HG02938 (cell line): ENCODE data around the gene FAM43A.
A peak's percentile ranks its signal among the peaks of the same experiment; 100 is the strongest.

Experiments used
- ATAC-seq: cut with Tn5 transposase; IDR thresholded peaks from one replicate; pipeline ENCODE4 v1.9.1; 2021; ENCODE audit warnings: mild to moderate bottlenecking, moderate library complexity; ENCODE audit not compliant: unreplicated experiment

Gene FAM43A

DNA sequence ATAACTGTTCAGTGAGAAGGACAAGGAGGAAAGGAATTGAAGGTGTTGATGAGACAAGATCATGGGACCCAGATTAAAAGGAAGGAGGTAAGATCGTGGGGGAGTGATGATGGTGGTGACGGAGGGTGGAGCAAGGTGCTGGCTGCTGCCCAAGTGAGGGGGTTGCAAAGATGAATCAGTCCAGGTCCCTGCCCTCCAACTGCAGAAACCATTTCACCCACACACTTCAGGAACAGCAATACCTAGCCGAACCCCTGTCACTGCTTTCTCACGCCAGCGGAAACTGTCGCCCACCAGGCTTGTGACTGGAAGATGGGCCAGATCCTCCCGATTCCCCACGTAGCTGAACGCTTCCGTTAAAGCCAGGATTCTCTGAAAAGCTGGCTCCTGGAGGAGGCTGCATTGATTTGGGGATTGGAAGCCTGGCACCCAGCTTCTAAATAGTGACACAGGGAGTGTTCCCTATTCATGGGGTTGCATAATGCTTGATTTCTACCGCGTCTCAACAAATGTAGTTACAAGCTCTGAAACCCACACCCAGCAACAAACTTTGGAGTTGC, 10.5 kb upstream of the FAM43A start:
- ATAC-seq, result no peak

GRCh38 chr3:194675680-194676079, 10.0 kb upstream of the FAM43A start:
- no peak for ATAC-seq

DNA sequence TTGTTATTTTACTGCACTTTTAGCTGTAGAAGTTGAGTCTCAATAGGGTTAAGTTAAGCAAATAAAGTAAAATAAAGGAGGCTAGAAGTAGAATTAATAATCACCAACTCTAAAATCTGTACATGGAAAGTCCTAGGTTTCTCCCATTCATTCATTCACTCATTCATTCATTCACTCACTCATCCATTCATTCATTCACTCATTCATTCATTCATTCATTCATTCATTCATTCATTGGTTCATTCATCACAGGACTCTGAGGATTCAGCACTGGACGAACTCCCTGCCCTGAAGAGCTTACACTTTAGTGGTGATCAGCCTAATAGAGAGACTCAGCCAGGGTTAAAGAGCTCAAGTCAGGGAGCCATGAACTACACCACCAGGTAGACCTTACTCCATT, 9.2 kb upstream of the FAM43A start:
- ATAC-seq, result no peak

- no peak for ATAC-seq
Measured at GRCh38 chr3:194680888-194681615, 4.6 kb upstream of the FAM43A start.

- no peak for ATAC-seq
Measured at GRCh38 chr3:194682189-194682693, 3.4 kb upstream of the FAM43A start.

GRCh38 chr3:194682694-194683310, 2.9 kb upstream of the FAM43A start:
- peak; percentile 55 for ATAC-seq

GRCh38 chr3:194683380-194683779, 2.3 kb upstream of the FAM43A start:
- ATAC-seq, result no peak

DNA sequence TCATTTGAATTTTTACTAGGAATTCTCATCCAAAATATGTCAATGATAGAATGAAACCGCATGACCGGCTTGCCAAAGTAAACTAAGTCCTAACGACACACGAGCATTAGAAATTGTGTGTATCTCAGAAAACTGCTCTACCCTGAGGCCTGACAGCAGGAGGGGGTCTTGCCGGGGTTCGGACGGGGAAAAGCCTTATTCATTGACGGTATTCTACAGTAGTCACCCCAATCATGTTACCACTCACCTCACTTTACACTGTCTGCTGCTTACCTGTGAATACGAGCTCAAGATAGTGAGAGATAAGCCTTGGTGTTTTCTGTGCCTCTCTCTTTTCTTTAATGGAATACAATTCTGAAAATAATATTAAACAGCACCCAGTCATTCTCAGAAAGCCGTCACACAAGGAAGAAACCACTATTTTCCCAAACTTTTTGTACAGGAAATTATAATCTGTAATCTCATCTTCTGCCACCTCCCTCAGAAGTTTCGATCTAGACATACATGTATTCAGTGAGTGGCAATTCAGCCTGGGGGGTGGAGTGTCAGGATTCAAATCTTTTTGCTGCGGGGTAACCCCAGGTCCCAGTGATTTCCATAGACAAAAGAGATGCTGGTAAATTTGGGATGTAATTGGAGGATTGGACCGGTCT, 492 bp upstream of the FAM43A start:
- ATAC-seq, result no peak

GRCh38 chr3:194686414-194686815, 732 bp downstream of the FAM43A start:
- ATAC-seq, result no peak

- no peak for ATAC-seq
Measured at GRCh38 chr3:194686816-194687637, 1.3 kb downstream of the FAM43A start.

GRCh38 chr3:194687638-194688199, 2.0 kb downstream of the FAM43A start:
- no peak for ATAC-seq

DNA sequence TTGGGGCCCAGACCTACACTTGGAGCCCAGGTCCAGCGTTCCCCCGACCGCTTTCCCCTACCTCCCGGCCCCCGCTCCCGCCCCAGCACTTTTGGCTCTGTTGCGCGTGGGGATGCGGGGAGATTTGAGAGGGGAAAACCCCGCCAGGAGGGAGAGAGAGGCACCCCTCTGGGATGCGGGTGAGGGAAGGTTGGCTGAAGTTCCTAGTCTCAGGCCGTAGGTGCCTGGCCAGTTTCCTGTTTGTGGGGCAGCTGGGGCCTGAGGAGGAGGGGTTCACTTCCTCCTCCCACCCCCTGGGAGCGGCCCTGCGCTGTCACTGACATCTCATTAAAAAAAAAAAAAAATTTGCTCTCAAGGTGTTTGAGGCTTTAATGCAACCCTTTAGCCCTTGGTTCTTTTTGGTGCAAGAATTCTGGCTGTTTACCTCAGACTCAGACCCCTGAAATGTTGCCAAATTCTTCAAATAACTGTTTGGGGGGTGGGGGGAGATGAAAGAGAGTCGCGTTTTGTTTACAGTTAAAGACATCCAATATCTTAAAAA, 2.6 kb downstream of the FAM43A start:
- ATAC-seq, result no peak

DNA sequence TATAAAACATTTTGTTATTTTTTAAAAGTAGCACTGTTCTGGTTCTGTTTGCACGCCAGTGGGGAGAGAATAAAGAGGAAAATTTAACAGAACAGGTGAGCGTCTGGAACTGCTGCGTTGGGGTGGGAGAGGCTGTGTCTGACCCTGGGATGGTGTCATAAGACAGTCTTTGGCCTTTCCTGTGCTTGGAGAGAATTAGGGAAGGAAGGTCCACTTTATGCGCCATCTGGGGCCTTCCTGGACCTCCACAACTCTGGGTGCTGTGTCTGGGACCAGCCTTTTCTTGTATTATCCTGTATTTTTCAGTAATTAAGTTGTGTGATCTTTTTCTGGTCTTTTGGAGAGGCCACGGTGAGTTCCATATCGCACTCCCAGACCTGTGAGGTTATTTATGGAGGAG, 3.3 kb downstream of the FAM43A start:
- ATAC-seq, result no peak

DNA sequence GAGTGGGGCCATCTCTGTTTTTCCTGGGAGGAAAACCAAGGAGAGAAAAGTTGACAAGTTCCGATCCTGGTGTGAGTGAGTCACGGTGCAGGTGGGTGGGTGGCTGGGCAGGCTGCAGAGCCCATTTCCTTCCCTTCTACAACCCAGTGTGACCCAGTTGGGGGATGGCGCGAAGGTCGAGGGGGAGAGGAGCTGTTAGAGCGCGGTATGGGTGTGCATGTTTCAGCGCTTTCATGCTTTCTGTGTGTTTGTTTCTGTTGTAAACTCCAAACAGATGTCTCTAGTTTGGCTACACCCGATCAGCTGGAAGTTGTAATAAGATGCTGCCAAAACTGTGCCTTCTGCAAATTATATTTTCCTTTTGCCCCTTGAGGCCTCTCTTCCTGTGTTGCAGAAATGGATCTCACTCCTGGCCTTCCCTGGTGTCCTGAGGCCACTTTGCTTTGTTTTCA, 3.8 kb downstream of the FAM43A start:
- no peak for ATAC-seq

DNA sequence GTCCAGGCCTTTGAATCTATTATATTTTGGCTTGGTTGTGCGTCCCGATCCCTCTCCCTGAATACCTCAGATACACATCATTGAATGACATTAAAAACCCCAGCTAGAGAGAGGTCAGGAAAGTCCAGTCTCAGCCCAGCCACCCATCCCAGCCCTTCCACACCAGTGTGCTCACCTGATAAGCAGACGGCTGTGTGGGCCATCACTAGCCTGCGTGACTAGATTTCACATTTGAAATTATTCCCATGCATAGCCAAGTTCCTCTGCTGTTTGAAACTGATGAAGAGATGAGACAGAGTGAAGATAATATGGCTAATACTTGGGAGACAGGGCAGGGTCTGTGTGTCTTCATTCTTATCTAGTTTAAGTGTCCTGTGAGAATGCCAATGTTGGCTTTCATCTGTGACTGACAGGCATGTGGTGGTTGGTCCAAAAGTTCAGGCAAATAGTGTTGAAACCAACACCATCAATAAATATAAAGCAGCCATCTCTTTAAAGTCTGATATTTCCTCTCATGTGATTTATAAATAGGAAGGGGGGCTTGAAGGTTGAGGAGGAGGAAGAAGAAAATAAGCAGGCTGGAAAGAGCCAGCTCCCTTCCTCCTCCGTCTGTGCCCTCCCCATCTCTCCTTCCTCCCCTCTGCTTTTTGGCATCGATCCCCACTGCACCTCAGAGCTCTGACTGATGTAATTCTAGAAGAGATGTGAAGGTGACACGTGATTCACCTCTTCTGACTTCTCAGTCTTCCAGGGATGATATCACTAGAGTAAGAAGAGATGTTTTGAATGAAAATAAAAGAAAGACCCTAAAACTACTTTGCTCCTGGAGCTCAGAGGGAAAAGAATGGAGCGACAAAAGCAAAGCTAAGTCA, 5.1 kb downstream of the FAM43A start:
- no peak for ATAC-seq

DNA sequence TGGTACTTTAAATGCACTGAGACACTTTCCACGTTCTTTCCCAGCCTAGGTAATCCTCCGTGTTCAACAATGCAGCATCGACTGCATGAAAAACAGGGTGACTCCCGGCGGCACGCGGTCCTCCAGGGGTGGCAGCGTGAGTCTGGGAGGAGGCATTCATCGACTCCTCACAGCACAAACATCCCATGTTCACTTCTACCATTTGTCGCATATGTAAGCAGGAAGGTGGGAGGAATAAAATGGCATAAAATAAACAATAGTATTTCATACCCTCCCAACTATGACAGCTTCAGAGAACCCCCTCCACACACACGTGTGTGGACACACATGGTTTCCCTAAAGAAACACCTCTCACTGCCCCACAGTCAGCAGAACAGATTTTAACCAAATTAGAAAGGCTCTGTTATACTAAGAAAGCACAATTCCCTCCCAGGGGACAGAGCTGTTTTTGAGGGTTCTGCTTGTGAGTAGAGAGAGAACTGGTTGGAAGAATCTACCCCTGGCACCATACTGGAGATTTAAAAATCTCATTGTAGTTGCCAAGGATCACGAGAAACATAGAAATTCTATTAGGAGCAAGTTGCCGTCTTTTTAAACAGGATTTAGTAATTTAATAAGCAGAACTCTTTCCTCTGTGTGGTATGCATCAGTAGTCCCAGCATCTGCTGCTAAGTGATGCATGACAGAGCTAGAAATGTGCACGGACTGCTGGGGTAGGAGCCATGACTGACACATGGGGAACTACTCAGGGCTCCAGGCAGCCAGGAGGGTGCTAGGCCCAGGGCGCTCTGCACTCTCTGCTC, 6.0 kb downstream of the FAM43A start:
- peak; percentile 69 for ATAC-seq

DNA sequence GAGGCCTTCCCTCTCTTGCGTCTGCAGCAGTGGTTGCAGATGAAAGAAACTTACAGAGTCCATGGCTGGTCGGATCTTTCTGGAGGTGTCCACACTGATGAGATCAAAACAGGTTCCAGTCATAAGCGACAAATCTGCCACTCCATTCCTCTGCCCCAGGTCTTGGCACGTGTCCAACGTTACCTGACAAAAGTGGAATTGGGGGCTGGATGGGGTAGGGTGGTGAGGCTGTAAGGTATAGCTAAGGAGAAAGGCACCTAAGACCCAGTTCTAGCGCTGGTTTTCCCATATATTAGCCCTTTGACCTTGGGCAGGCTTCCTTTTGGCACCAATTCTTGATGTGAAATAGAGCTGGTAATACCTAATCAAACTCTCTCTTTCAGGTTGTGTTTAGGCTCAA, 11.0 kb downstream of the FAM43A start:
- no peak for ATAC-seq

DNA sequence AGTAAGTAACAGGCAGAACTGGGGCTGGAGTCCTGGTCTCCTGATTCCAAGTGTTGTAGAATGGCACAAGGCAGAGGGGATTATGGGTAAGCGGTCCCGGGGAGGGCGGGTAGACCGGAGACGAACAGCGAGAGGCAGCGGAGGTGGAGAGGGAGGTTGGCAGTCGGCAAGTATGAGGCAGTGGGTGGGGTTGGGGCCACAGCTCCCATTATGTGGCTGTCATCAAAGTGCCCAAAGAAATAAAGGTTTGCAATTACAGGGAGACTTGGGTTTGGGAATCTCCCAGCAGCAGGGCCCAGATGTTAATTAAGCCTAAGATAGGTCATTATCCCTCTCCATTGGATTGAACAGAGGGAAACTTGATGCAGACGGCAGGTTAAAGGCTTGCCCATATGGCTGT, 16.9 kb downstream of the FAM43A start:
- no peak for ATAC-seq
